Glutamatergic neuron (in vitro differentiated cells): ENCODE measurements around the gene MACROD2. TPM values are rescaled to one million over a fixed set of nuclear protein-coding genes. Genes with fewer than 3 reads are reported as not detected.

Source experiments
- DNase-seq: peaks from one replicate; pipeline ENCODE4 v3.0.0; 2022
- H3K27ac Mint-ChIP-seq: one replicate; pipeline ENCODE4 v1.8.0; 2020; ENCODE audit warnings: mild to moderate bottlenecking, mixed read lengths, inconsistent platforms; ENCODE audit not compliant: unreplicated experiment
- H3K27me3 Mint-ChIP-seq: one replicate; pipeline ENCODE4 v1.8.0; 2020; ENCODE audit warnings: mild to moderate bottlenecking, moderate library complexity, mixed read lengths, inconsistent platforms; ENCODE audit not compliant: unreplicated experiment
- H3K36me3 Mint-ChIP-seq: one replicate; pipeline ENCODE4 v1.8.0; 2020; ENCODE audit warnings: mild to moderate bottlenecking, mixed read lengths, inconsistent platforms; ENCODE audit not compliant: unreplicated experiment
- H3K4me1 Mint-ChIP-seq: one replicate; pipeline ENCODE4 v1.8.0; 2020; ENCODE audit warnings: mild to moderate bottlenecking, low read depth, mixed read lengths, inconsistent platforms; ENCODE audit not compliant: unreplicated experiment
- H3K4me3 Mint-ChIP-seq: one replicate; pipeline ENCODE4 v1.8.0; 2020; ENCODE audit warnings: mild to moderate bottlenecking, mixed read lengths, inconsistent platforms; ENCODE audit not compliant: unreplicated experiment
- H3K9me3 Mint-ChIP-seq: one replicate; pipeline ENCODE4 v1.8.0; 2020; ENCODE audit warnings: mild to moderate bottlenecking, moderate library complexity, mixed read lengths, inconsistent platforms; ENCODE audit not compliant: unreplicated experiment
- total RNA-seq: library from RNA; stranded (reverse); fragmentation: NEBNext Ultra II Directional; extraction: Animal tissue kit (Norgen Biotek cat#: 25700); gene quantifications from one replicate; pipeline ENCODE4 v1.2.1, GENCODE V29; 2021; ENCODE audit not compliant: unreplicated experiment
- TF ChIP-seq, protein P1 (sequence below): fragments of 200-600 bp; sonication (generic); IDR thresholded peaks from one replicate; pipeline ENCODE4 v1.5.0; 2021; ENCODE audit not compliant: partially characterized antibody, unreplicated experiment

MACROD2 gene
- total RNA-seq, 1 donor from 2014 or later = 8.7 TPM

DNA sequence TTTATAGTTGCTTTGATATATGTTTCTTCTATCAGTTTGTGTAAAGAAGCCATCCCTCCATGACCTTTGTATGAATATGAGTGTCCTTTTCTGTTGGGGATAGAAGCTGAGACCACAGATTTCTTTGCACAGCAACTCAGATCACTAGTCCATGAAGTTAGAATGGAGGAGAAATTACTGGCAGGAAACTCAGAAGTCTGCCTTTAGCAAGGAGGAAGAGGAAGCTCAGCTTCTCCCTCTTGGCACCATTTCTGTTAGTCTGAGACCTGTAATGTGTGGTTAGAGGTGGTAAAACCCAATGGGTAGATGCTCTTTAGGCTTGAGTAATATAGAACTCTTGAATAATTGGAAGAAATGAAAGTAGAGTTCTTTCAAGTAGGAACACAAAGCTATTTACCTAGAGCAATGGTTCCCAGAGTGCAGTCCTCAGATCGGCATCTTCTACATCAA lies 1337.4 kb downstream of the MACROD2 start:
- TF ChIP-seq, protein P1, sequence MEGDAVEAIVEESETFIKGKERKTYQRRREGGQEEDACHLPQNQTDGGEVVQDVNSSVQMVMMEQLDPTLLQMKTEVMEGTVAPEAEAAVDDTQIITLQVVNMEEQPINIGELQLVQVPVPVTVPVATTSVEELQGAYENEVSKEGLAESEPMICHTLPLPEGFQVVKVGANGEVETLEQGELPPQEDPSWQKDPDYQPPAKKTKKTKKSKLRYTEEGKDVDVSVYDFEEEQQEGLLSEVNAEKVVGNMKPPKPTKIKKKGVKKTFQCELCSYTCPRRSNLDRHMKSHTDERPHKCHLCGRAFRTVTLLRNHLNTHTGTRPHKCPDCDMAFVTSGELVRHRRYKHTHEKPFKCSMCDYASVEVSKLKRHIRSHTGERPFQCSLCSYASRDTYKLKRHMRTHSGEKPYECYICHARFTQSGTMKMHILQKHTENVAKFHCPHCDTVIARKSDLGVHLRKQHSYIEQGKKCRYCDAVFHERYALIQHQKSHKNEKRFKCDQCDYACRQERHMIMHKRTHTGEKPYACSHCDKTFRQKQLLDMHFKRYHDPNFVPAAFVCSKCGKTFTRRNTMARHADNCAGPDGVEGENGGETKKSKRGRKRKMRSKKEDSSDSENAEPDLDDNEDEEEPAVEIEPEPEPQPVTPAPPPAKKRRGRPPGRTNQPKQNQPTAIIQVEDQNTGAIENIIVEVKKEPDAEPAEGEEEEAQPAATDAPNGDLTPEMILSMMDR = no peak
- H3K9me3 Mint-ChIP-seq = no peaks in the 10 kb centered on the region
- H3K36me3 Mint-ChIP-seq = no peaks in the 10 kb centered on the region
- H3K4me3 Mint-ChIP-seq = no peak overlapping the region
- no peak for DNase-seq
- H3K27ac Mint-ChIP-seq = no peak overlapping the region
- H3K4me1 Mint-ChIP-seq = no peaks in the 10 kb centered on the region
- H3K27me3 Mint-ChIP-seq = no peaks in the 10 kb centered on the region

DNA sequence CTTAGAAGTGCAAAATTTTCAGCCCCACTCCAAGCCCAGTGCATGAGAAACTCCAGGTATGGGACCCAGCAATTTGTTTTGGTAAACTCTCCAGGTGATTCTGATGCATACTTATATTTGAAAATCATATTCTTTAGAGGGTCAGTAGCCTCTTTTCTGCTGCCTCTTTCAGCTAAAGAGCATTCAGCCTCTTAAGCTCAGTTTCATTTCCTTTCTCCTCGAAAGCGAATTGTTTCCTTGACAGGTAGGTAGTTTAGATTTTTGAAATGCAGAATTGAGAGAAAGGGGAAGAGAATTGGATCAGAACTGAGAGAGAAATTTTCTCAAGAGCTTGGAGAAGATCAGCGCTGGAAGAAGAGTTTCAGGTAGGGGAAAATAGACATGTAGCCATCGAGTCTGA lies 1337.9 kb downstream of the MACROD2 start:
- Mint-ChIP-seq H3K36me3 (no peaks in the 10 kb centered on the region), H3K9me3 (no peaks in the 10 kb centered on the region), H3K4me1 (no peaks in the 10 kb centered on the region), H3K27ac (no peak overlapping the region), H3K4me3 (no peak overlapping the region), H3K27me3 (no peaks in the 10 kb centered on the region)
- DNase-seq = no peak
- TF ChIP-seq, protein P1 = no peak

DNA sequence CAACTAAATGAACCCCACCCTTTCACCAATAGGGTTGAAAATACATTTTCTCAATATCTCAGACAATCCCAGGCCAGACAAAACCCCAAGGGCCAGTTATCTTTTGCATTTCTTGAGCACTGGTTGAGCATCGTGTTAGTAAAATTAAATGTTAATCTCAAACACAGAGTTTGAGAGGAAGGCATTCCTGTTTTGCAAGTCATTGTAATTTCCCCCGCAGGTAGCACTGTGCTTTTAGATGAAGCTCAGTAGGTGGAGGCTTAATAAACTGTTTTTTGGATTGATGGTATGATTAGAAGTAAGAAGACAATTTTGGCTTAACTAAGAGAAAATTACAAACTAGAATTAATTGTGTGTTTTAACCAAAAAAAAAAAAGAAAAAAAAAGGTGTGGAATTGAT lies 1340.7 kb downstream of the MACROD2 start:
- no peak overlapping the region for H3K27ac Mint-ChIP-seq
- no peak for DNase-seq
- H3K4me3 Mint-ChIP-seq = no peak overlapping the region
- no peaks in the 10 kb centered on the region for H3K36me3 Mint-ChIP-seq
- TF ChIP-seq, protein P1 = no peak
- H3K4me1 Mint-ChIP-seq = no peaks in the 10 kb centered on the region
- no peaks in the 10 kb centered on the region for H3K9me3 Mint-ChIP-seq
- H3K27me3 Mint-ChIP-seq = no peaks in the 10 kb centered on the region

DNA sequence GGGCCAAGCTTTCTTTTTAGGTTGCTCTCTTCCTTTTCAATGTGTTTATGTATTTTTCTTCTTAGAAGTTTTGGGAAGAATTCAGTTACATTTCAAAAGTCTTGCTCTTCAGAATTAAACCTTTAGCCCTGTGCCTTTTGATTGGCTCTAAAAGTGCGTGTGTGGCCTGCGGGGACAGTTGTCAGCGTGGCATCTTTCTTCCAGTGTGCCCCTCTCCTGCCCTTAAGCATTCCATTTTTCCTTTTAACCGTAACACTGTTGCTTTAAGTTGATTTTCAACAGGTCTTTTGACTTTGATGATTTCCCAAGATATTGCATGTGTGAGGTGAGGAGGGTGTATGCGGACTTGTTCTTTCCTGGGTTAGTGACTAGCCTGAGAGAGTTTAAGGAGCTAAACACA lies 1341.2 kb downstream of the MACROD2 start:
- Mint-ChIP-seq H3K27me3 (no peaks in the 10 kb centered on the region), H3K4me1 (no peaks in the 10 kb centered on the region), H3K4me3 (no peak overlapping the region), H3K9me3 (no peaks in the 10 kb centered on the region), H3K36me3 (no peaks in the 10 kb centered on the region), H3K27ac (no peak overlapping the region)
- TF ChIP-seq, protein P1 = no peak
- DNase-seq = no peak

DNA sequence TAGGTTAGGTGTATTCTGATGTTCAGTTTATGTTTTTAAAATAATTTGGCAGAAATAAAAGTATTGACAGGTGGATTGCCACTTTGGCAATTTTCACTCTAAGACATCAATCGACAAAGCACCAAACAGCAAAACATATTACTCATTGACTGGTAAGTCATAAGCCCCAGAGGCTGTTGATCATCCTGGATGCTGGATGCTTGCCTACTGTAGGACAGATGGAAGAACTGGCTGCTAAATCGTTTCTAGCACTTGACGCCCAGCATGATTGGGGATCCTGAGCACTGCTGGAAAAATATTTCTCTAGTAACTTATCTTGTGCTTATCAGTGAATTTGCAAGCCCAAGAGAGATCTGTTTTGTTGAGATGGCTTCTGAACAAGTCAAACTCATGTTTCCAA lies 1343.9 kb downstream of the MACROD2 start:
- Mint-ChIP-seq H3K27ac (no peak overlapping the region), H3K4me3 (no peak overlapping the region), H3K27me3 (no peaks in the 10 kb centered on the region), H3K9me3 (no peaks in the 10 kb centered on the region), H3K36me3 (no peaks in the 10 kb centered on the region), H3K4me1 (no peaks in the 10 kb centered on the region)
- TF ChIP-seq, protein P1 = no peak
- DNase-seq = no peak
